ENCODE results near the gene TAS2R41.

TAS2R41 gene

GRCh38 chr7:143443153-143443552, 34.5 kb upstream of the TAS2R41 start, which contains the start of gene TAS2R60:
TAS2R60 (plus strand) TSS chr7:143443453; CDS start chr7:143443453, 0 bp downstream.
- no peak within 1 kb of the TSS for H3K9ac ChIP-seq (ENCODE audit: low read length in 5 of 5)
- H3K27ac ChIP-seq (ENCODE audit: low read depth, low read length), result no peak within 1 kb of the TSS
- no peaks in the 10 kb centered on the region for H3K36me3 ChIP-seq (ENCODE audit: control insufficient read depth in 5 of 5, insufficient read depth in 5 of 5, low read length in 5 of 5)
- no peak within 1 kb of the TSS for H3K4me3 ChIP-seq (ENCODE audit: low read depth in 1 of 5, low read length in 5 of 5)
- H3K27me3 ChIP-seq (ENCODE audit: control insufficient read depth in 5 of 5, insufficient read depth in 4 of 5, low read length in 5 of 5), result peaks cover 0 to 3% (median 0%) of the 10 kb centered on the region in 5 donors
- H3K9me3 ChIP-seq (ENCODE audit: control insufficient read depth in 5 of 5, low read length in 5 of 5), result no peaks in the 10 kb centered on the region
- H3K4me1 ChIP-seq (ENCODE audit: control insufficient read depth in 5 of 5, insufficient read depth in 5 of 5, low read length in 5 of 5), result no peaks in the 10 kb centered on the region

- Histone ChIP-seq H3K27ac (ENCODE audit: low read depth, low read length) (no peak overlapping the region), H3K9me3 (ENCODE audit: control insufficient read depth in 5 of 5, low read length in 5 of 5) (no peaks in the 10 kb centered on the region), H3K36me3 (ENCODE audit: control insufficient read depth in 5 of 5, insufficient read depth in 5 of 5, low read length in 5 of 5) (no peaks in the 10 kb centered on the region), H3K4me3 (ENCODE audit: low read depth in 1 of 5, low read length in 5 of 5) (no peak overlapping the region), H3K9ac (ENCODE audit: low read length in 5 of 5) (no peak overlapping the region), H3K27me3 (ENCODE audit: control insufficient read depth in 5 of 5, insufficient read depth in 4 of 5, low read length in 5 of 5) (peaks cover 0 to 3% (median 0%) of the 10 kb centered on the region in 5 donors), H3K4me1 (ENCODE audit: control insufficient read depth in 5 of 5, insufficient read depth in 5 of 5, low read length in 5 of 5) (no peaks in the 10 kb centered on the region)
Measured at GRCh38 chr7:143444063-143444782, 33.5 kb upstream of the TAS2R41 start.

- Histone ChIP-seq H3K27me3 (ENCODE audit: control insufficient read depth in 5 of 5, insufficient read depth in 4 of 5, low read length in 5 of 5) (peaks cover 0 to 3% (median 0%) of the 10 kb centered on the region in 5 donors), H3K36me3 (ENCODE audit: control insufficient read depth in 5 of 5, insufficient read depth in 5 of 5, low read length in 5 of 5) (no peaks in the 10 kb centered on the region), H3K9ac (ENCODE audit: low read length in 5 of 5) (no peak overlapping the region), H3K27ac (ENCODE audit: low read depth, low read length) (no peak overlapping the region), H3K9me3 (ENCODE audit: control insufficient read depth in 5 of 5, low read length in 5 of 5) (no peaks in the 10 kb centered on the region), H3K4me1 (ENCODE audit: control insufficient read depth in 5 of 5, insufficient read depth in 5 of 5, low read length in 5 of 5) (no peaks in the 10 kb centered on the region), H3K4me3 (ENCODE audit: low read depth in 1 of 5, low read length in 5 of 5) (no peak overlapping the region)
Measured at GRCh38 chr7:143444785-143445184, 32.9 kb upstream of the TAS2R41 start.

GRCh38 chr7:143447466-143447865, 30.2 kb upstream of the TAS2R41 start:
- Histone ChIP-seq H3K36me3 (ENCODE audit: control insufficient read depth in 5 of 5, insufficient read depth in 5 of 5, low read length in 5 of 5) (no peaks in the 10 kb centered on the region), H3K9me3 (ENCODE audit: control insufficient read depth in 5 of 5, low read length in 5 of 5) (no peaks in the 10 kb centered on the region), H3K27me3 (ENCODE audit: control insufficient read depth in 5 of 5, insufficient read depth in 4 of 5, low read length in 5 of 5) (no peaks in the 10 kb centered on the region), H3K4me3 (ENCODE audit: low read depth in 1 of 5, low read length in 5 of 5) (no peak overlapping the region), H3K27ac (ENCODE audit: low read depth, low read length) (no peak overlapping the region), H3K4me1 (ENCODE audit: control insufficient read depth in 5 of 5, insufficient read depth in 5 of 5, low read length in 5 of 5) (no peaks in the 10 kb centered on the region), H3K9ac (ENCODE audit: low read length in 5 of 5) (no peak overlapping the region)

- no peak overlapping the region for H3K4me3 ChIP-seq (ENCODE audit: low read depth in 1 of 5, low read length in 5 of 5)
- no peaks in the 10 kb centered on the region for H3K27me3 ChIP-seq (ENCODE audit: control insufficient read depth in 5 of 5, insufficient read depth in 4 of 5, low read length in 5 of 5)
- H3K9ac ChIP-seq (ENCODE audit: low read length in 5 of 5), result no peak overlapping the region
Measured at GRCh38 chr7:143448429-143448828, 29.2 kb upstream of the TAS2R41 start.

GRCh38 chr7:143449793-143450192, 27.9 kb upstream of the TAS2R41 start:
- Histone ChIP-seq H3K27me3 (ENCODE audit: control insufficient read depth in 5 of 5, insufficient read depth in 4 of 5, low read length in 5 of 5) (no peaks in the 10 kb centered on the region), H3K27ac (ENCODE audit: low read depth, low read length) (no peak overlapping the region), H3K4me1 (ENCODE audit: control insufficient read depth in 5 of 5, insufficient read depth in 5 of 5, low read length in 5 of 5) (peaks cover 0 to 5% (median 0%) of the 10 kb centered on the region in 5 donors), H3K36me3 (ENCODE audit: control insufficient read depth in 5 of 5, insufficient read depth in 5 of 5, low read length in 5 of 5) (no peaks in the 10 kb centered on the region), H3K9me3 (ENCODE audit: control insufficient read depth in 5 of 5, low read length in 5 of 5) (no peaks in the 10 kb centered on the region), H3K4me3 (ENCODE audit: low read depth in 1 of 5, low read length in 5 of 5) (no peak overlapping the region), H3K9ac (ENCODE audit: low read length in 5 of 5) (no peak overlapping the region)

More at GRCh38 chr7:143448429-143448828, 29.2 kb upstream of the TAS2R41 start:
- Histone ChIP-seq H3K4me1 (ENCODE audit: control insufficient read depth in 5 of 5, insufficient read depth in 5 of 5, low read length in 5 of 5) (no peaks in the 10 kb centered on the region), H3K9me3 (ENCODE audit: control insufficient read depth in 5 of 5, low read length in 5 of 5) (no peaks in the 10 kb centered on the region), H3K27ac (ENCODE audit: low read depth, low read length) (no peak overlapping the region), H3K36me3 (ENCODE audit: control insufficient read depth in 5 of 5, insufficient read depth in 5 of 5, low read length in 5 of 5) (no peaks in the 10 kb centered on the region)

GRCh38 chr7:143451122-143451521, 26.6 kb upstream of the TAS2R41 start:
- no peak overlapping the region for H3K4me3 ChIP-seq (ENCODE audit: low read depth in 1 of 5, low read length in 5 of 5)
- no peak overlapping the region for H3K9ac ChIP-seq (ENCODE audit: low read length in 5 of 5)
- H3K9me3 ChIP-seq (ENCODE audit: control insufficient read depth in 5 of 5, low read length in 5 of 5), result no peaks in the 10 kb centered on the region
- H3K4me1 ChIP-seq (ENCODE audit: control insufficient read depth in 5 of 5, insufficient read depth in 5 of 5, low read length in 5 of 5), result peaks cover 0 to 5% (median 0%) of the 10 kb centered on the region in 5 donors
- no peaks in the 10 kb centered on the region for H3K36me3 ChIP-seq (ENCODE audit: control insufficient read depth in 5 of 5, insufficient read depth in 5 of 5, low read length in 5 of 5)
- no peaks in the 10 kb centered on the region for H3K27me3 ChIP-seq (ENCODE audit: control insufficient read depth in 5 of 5, insufficient read depth in 4 of 5, low read length in 5 of 5)
- H3K27ac ChIP-seq (ENCODE audit: low read depth, low read length), result no peak overlapping the region

GRCh38 chr7:143451746-143452145, 25.9 kb upstream of the TAS2R41 start:
- no peaks in the 10 kb centered on the region for H3K36me3 ChIP-seq (ENCODE audit: control insufficient read depth in 5 of 5, insufficient read depth in 5 of 5, low read length in 5 of 5)
- H3K9ac ChIP-seq (ENCODE audit: low read length in 5 of 5), result no peak overlapping the region
- no peak overlapping the region for H3K4me3 ChIP-seq (ENCODE audit: low read depth in 1 of 5, low read length in 5 of 5)
- no peaks in the 10 kb centered on the region for H3K9me3 ChIP-seq (ENCODE audit: control insufficient read depth in 5 of 5, low read length in 5 of 5)
- H3K4me1 ChIP-seq (ENCODE audit: control insufficient read depth in 5 of 5, insufficient read depth in 5 of 5, low read length in 5 of 5), result peaks cover 0 to 5% (median 0%) of the 10 kb centered on the region in 5 donors
- no peaks in the 10 kb centered on the region for H3K27me3 ChIP-seq (ENCODE audit: control insufficient read depth in 5 of 5, insufficient read depth in 4 of 5, low read length in 5 of 5)
- H3K27ac ChIP-seq (ENCODE audit: low read depth, low read length), result no peak overlapping the region

- H3K9me3 ChIP-seq (ENCODE audit: control insufficient read depth in 5 of 5, low read length in 5 of 5), result no peaks in the 10 kb centered on the region
- peaks cover 0 to 5% (median 0%) of the 10 kb centered on the region in 5 donors for H3K4me1 ChIP-seq (ENCODE audit: control insufficient read depth in 5 of 5, insufficient read depth in 5 of 5, low read length in 5 of 5)
- H3K9ac ChIP-seq (ENCODE audit: low read length in 5 of 5), result no peak overlapping the region
- H3K4me3 ChIP-seq (ENCODE audit: low read depth in 1 of 5, low read length in 5 of 5), result no peak overlapping the region
- H3K27me3 ChIP-seq (ENCODE audit: control insufficient read depth in 5 of 5, insufficient read depth in 4 of 5, low read length in 5 of 5), result no peaks in the 10 kb centered on the region
- no peaks in the 10 kb centered on the region for H3K36me3 ChIP-seq (ENCODE audit: control insufficient read depth in 5 of 5, insufficient read depth in 5 of 5, low read length in 5 of 5)
- no peak overlapping the region for H3K27ac ChIP-seq (ENCODE audit: low read depth, low read length)
Measured at GRCh38 chr7:143452495-143452894, 25.2 kb upstream of the TAS2R41 start.

GRCh38 chr7:143454091-143454680, 23.5 kb upstream of the TAS2R41 start:
- Histone ChIP-seq H3K27ac (ENCODE audit: low read depth, low read length) (no peak overlapping the region), H3K9ac (ENCODE audit: low read length in 5 of 5) (no peak overlapping the region), H3K9me3 (ENCODE audit: control insufficient read depth in 5 of 5, low read length in 5 of 5) (no peaks in the 10 kb centered on the region), H3K4me1 (ENCODE audit: control insufficient read depth in 5 of 5, insufficient read depth in 5 of 5, low read length in 5 of 5) (peaks cover 0 to 5% (median 2%) of the 10 kb centered on the region in 5 donors), H3K36me3 (ENCODE audit: control insufficient read depth in 5 of 5, insufficient read depth in 5 of 5, low read length in 5 of 5) (no peaks in the 10 kb centered on the region), H3K27me3 (ENCODE audit: control insufficient read depth in 5 of 5, insufficient read depth in 4 of 5, low read length in 5 of 5) (no peaks in the 10 kb centered on the region), H3K4me3 (ENCODE audit: low read depth in 1 of 5, low read length in 5 of 5) (no peak overlapping the region)
